ENCODE data around the gene ATF6. TPM values are rescaled to one million over a fixed set of nuclear protein-coding genes. Genes with fewer than 3 reads are reported as not detected.

The ATF6 gene
- total RNA-seq, 6 experiments from 2014 or later, result 16.5 to 24.4 (median 20.4) TPM

DNA sequence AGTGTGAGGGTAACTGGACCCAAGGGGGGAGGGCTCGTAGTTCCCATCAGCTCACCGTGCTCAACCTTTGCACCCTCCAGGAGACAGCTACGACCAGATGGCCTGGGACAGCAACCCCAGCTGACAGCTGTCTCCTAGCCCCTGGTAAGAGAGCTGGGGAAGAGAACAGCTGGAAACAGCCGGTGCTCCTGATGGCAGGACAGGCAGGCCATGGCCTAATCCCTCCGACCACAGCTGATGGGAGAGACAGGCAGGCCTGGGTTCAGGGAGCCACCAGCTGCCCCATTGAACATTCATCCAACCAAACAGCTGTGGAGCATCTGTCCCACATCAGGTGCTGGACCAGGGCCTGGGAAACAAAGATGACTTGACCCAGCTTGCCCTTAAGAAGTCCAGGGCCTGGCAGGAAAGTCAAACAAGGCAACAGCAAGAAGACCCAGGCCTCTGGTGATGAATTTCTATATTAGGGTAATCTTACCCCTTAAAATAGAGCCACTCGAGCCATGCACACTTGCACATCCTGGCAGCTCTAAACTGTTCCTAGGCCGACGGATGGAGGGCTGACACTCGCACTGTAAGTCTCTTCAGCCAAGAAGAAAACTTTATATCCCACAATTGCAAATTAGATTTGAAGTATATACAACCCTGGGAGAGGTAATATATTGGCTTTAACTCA lies 245.4 kb downstream of the ATF6 start:
- ATAC-seq (no peak), DNase-seq (no peak)
- intact Hi-C loops (cut with DNase I), result no loop called here
- Histone ChIP-seq H3K27ac (no peak overlapping the region), H3K36me3 (no peaks in the 10 kb centered on the region), H3K4me1 (no peaks in the 10 kb centered on the region), H3K4me3 (no peak overlapping the region), H3K9me3 (no peaks in the 10 kb centered on the region), H3K27me3 (no peaks in the 10 kb centered on the region)
- TF ChIP-seq POLR2A (IDR thresholded peaks at IDR 0.05), result no peak
- TF ChIP-seq, protein P1, sequence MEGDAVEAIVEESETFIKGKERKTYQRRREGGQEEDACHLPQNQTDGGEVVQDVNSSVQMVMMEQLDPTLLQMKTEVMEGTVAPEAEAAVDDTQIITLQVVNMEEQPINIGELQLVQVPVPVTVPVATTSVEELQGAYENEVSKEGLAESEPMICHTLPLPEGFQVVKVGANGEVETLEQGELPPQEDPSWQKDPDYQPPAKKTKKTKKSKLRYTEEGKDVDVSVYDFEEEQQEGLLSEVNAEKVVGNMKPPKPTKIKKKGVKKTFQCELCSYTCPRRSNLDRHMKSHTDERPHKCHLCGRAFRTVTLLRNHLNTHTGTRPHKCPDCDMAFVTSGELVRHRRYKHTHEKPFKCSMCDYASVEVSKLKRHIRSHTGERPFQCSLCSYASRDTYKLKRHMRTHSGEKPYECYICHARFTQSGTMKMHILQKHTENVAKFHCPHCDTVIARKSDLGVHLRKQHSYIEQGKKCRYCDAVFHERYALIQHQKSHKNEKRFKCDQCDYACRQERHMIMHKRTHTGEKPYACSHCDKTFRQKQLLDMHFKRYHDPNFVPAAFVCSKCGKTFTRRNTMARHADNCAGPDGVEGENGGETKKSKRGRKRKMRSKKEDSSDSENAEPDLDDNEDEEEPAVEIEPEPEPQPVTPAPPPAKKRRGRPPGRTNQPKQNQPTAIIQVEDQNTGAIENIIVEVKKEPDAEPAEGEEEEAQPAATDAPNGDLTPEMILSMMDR (IDR thresholded peaks at IDR 0.05), result no peak
- 72% methylated on average over 5 of the region's 9 CpGs for WGBS (ENCODE audit: insufficient coverage, low coverage, low lambda C conversion rate, missing lambda C conversion rate)

DNA sequence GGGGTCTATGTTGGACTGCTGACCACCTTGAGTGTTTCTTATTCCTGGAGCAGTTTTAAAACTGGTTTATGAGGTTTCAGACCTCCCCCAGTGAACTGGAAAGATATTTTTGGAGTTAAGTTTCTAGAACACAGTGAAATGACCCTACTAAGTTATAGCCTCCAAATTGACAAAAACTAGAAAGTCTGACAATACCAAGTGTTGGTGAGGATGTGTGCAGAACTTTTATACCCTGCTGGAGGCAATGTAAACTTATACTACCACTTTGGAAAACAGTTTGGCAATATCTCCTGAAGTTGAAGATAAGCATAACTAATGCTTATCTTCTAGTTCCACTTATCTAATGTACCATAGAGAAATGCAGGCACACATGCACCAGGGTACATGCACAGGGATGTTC lies 247.2 kb downstream of the ATF6 start:
- H3K4me3 ChIP-seq, result no peak overlapping the region
- TF ChIP-seq, protein P1 (IDR thresholded peaks at IDR 0.05), result no peak
- H3K27ac ChIP-seq, result no peak overlapping the region
- H3K36me3 ChIP-seq, result no peaks in the 10 kb centered on the region
- no peaks in the 10 kb centered on the region for H3K4me1 ChIP-seq
- DNase-seq, result no peak
- no peaks in the 10 kb centered on the region for H3K9me3 ChIP-seq
- no peaks in the 10 kb centered on the region for H3K27me3 ChIP-seq
- intact Hi-C loops (cut with DNase I), result no loop called here
- no peak for ATAC-seq

Small RNAs within 50 kb of the gene (small RNA-seq; reads per million reads assigned to genes)
- gene RN7SL466P, result 0 reads per million in 2 experiments

Other genes with a start within 250 kb of the ATF6 start
- gene HSPA6, start 241.8 kb upstream of the ATF6 start, total RNA-seq, result 1 to 10 TPM in 4 of 6 experiments, under 1 TPM in 2; 0.59 to 3.1 (median 1.6) TPM
- 100 to 1,000 TPM in 1 of 6 experiments, 10 to 100 TPM in 5; 17.6 to 127 (median 31.2) TPM for gene FCGR3A, start 216.5 kb upstream of the ATF6 start, total RNA-seq
- gene FCGR3B, start 135.1 kb upstream of the ATF6 start, total RNA-seq, result 10 to 100 TPM in 1 of 6 experiments, 1 to 10 TPM in 5; 1.7 to 14.3 (median 3.6) TPM
- gene FCGR2B, start 103.2 kb upstream of the ATF6 start, total RNA-seq, result 10 to 100 TPM; 15.5 to 30.9 (median 25.0) TPM
- gene FCRLA, start 59.1 kb upstream of the ATF6 start, total RNA-seq, result under 1 TPM in 1 of 6 experiments, not detected in 5; 0.20 TPM
- under 1 TPM; 0.14 to 0.99 (median 0.37) TPM for gene FCRLB, start 44.8 kb upstream of the ATF6 start, total RNA-seq
- 1 to 10 TPM; 4.0 to 7.1 (median 4.7) TPM for gene DUSP12, start 16.5 kb upstream of the ATF6 start, total RNA-seq